Testis (tissue), 3 donors: ENCODE data around the gene CORO2B. TPM values are rescaled to one million over a fixed set of nuclear protein-coding genes. Genes with fewer than 3 reads are reported as not detected.
"Not testable (repeated sequence)": the region's sequence is repeated elsewhere in the genome, so short reads cannot be mapped to it uniquely, and the experiment has no call there.

Experiments used
- DNase-seq: peaks from one replicate; pipeline ENCODE4 v3.0.0-alpha.2; 2019
- H3K27ac ChIP-seq, 2 donors: fragments of 200-600 bp; sonication (generic); one replicate each; pipeline ENCODE4 v1.5.1; 2019
- H3K27me3 ChIP-seq: fragments of 200-600 bp; sonication (generic); one replicate; pipeline ENCODE4 v1.5.1; 2019
- H3K36me3 ChIP-seq: fragments of 200-600 bp; sonication (generic); one replicate; pipeline ENCODE4 v1.5.1; 2017; ENCODE audit warnings: low read depth; ENCODE audit errors: missing control alignments
- H3K4me1 ChIP-seq: fragments of 200-600 bp; sonication (generic); one replicate; pipeline ENCODE4 v1.5.1; 2019
- H3K4me3 ChIP-seq, 2 donors: fragments of 200-600 bp; sonication (generic); one replicate each; pipeline ENCODE4 v1.5.1; 2017 to 2019
- H3K9me3 ChIP-seq: fragments of 200-600 bp; sonication (generic); one replicate; pipeline ENCODE4 v1.5.1; 2017
- CTCF ChIP-seq, 3 experiments: fragments of 450-650 bp in 2 of 3; fragments of 200-600 bp in 1 of 3; sonication (generic) in 1 of 3; IDR thresholded peaks; one replicate each; pipeline ENCODE4 v1.5.1; 2016 to 2019; ENCODE audit warnings: antibody characterized with exemption in 3 of 3, mild to moderate bottlenecking in 2 of 3, moderate library complexity in 1 of 3
- POLR2A ChIP-seq: fragments of 450-650 bp; IDR thresholded peaks from one replicate; pipeline ENCODE4 v1.6.1; 2017; ENCODE audit warnings: antibody characterized with exemption, mild to moderate bottlenecking, moderate library complexity
- WGBS, 2 donors: methylation state at CpG; one replicate each; pipeline ENCODE4 v1.1.5; 2018; 5-methylcytosine and 5-hydroxymethylcytosine counted together
- intact Hi-C: fragments of 100-400 bp; cut with DNase I; formaldehyde crosslinking; loops from one replicate; pipeline ENCODE4 v1.15.1; 2023; ENCODE audit warnings: low total_unique reads
- polyA plus RNA-seq: library from polyadenylated mRNA; stranded (reverse); fragments of 350-450 nt; fragmentation: Illumina TruSeq; extraction: RNeasy Lipid Tissue Mini Kit (QIAGEN cat#74804); gene quantifications from one replicate; pipeline ENCODE4 v1.2.3, GENCODE V29; 2014; ENCODE audit warnings: low read depth, low replicate concordance; ENCODE audit not compliant: insufficient read depth
- total RNA-seq, 2 donors: library from RNA; depleted of rRNA; stranded (reverse); fragments of >200 nt; gene quantifications; one replicate each; pipeline ENCODE4 v1.2.3, GENCODE V29; 2016

Gene CORO2B
- total and polyA plus RNA-seq, 3 donors from 2014 or later = 1.4 to 4.3 (median 2.2) TPM

- no peak for TF ChIP-seq POLR2A
- Histone ChIP-seq H3K4me3 (no peak overlapping the region), H3K36me3 (no peaks in the 10 kb centered on the region), H3K4me1 (peaks cover 35% of the 10 kb centered on the region), H3K27me3 (no peaks in the 10 kb centered on the region), H3K27ac (no peak overlapping the region), H3K9me3 (no peaks in the 10 kb centered on the region)
- intact Hi-C loops = no loop called here
- no peak for DNase-seq
- 74 to 77% methylated on average over 11 of the region's 11 CpGs for WGBS, 2 donors
Measured at GRCh38 chr15:68602459-68603215, 23.8 kb downstream of the CORO2B start.

- H3K36me3 ChIP-seq = no peaks in the 10 kb centered on the region
- no peak for DNase-seq
- H3K27ac ChIP-seq = no peak overlapping the region
- TF ChIP-seq CTCF (IDR thresholded peaks at IDR 0.05) (no peak), POLR2A (no peak)
- peaks cover 35% of the 10 kb centered on the region for H3K4me1 ChIP-seq
- H3K4me3 ChIP-seq = no peak overlapping the region
- 94 to 95% methylated on average over 5 of the region's 5 CpGs for WGBS, 2 donors
- no peaks in the 10 kb centered on the region for H3K27me3 ChIP-seq
- intact Hi-C loops = no loop called here
- H3K9me3 ChIP-seq = no peaks in the 10 kb centered on the region
Measured at GRCh38 chr15:68603216-68603595, 24.4 kb downstream of the CORO2B start.

GRCh38 chr15:68603951-68604350 lies 25.2 kb downstream of the CORO2B start:
- H3K4me3 ChIP-seq = no peak overlapping the region
- 89 to 93% methylated on average over 9 of the region's 9 CpGs for WGBS, 2 donors
- intact Hi-C loops = no loop called here
- H3K4me1 ChIP-seq = peaks cover 37% of the 10 kb centered on the region
- DNase-seq = no peak
- H3K9me3 ChIP-seq = no peaks in the 10 kb centered on the region
- no peak overlapping the region for H3K27ac ChIP-seq
- no peaks in the 10 kb centered on the region for H3K36me3 ChIP-seq
- TF ChIP-seq POLR2A (no peak), CTCF (IDR thresholded peaks at IDR 0.05) (no peak)
- H3K27me3 ChIP-seq = no peaks in the 10 kb centered on the region

GRCh38 chr15:68604840-68605478 lies 26.2 kb downstream of the CORO2B start:
- 84 to 87% methylated on average over 10 of the region's 10 CpGs for WGBS, 2 donors
- DNase-seq, intact Hi-C loops, H3K36me3 ChIP-seq, H3K9me3 ChIP-seq, H3K27ac ChIP-seq, H3K4me3 ChIP-seq, H3K27me3 ChIP-seq: not testable (repeated sequence)
- H3K4me1 ChIP-seq = peaks cover 39% of the 10 kb centered on the region

GRCh38 chr15:68606375-68606774 lies 27.6 kb downstream of the CORO2B start:
- Histone ChIP-seq H3K27ac (no peak overlapping the region), H3K4me1 (peaks cover 25% of the 10 kb centered on the region), H3K9me3 (no peaks in the 10 kb centered on the region), H3K36me3 (no peaks in the 10 kb centered on the region), H3K4me3 (no peak overlapping the region), H3K27me3 (no peaks in the 10 kb centered on the region)
- TF ChIP-seq CTCF (IDR thresholded peaks at IDR 0.05) (no peak), POLR2A (no peak)
- intact Hi-C loops = no loop called here
- DNase-seq = no peak
- WGBS, 2 donors = 92 to 93% methylated on average over 3 of the region's 3 CpGs
